ENCODE measurements around the gene MAPK11.

MAPK11 gene

GRCh38 chr22:50251477-50252081 is 18.6 kb downstream of the MAPK11 start:
- in situ Hi-C loops (cut with MboI; ENCODE audit: low sequenced_read_pairs): loop anchor here (10.0 kb wide), 1 partner anchor 243 kb away; no protein-coding TSS in a partner anchor

- in situ Hi-C loops (cut with MboI; ENCODE audit: low sequenced_read_pairs): loop anchor here (10.0 kb wide), 1 partner anchor 244 kb away; no protein-coding TSS in a partner anchor
Measured at GRCh38 chr22:50250555-50251476, 19.4 kb downstream of the MAPK11 start, which contains the start of gene HDAC10. HDAC10 (minus strand) TSS chr22:50251265; CDS start chr22:50251032, 233 bp downstream.

- in situ Hi-C loops (cut with MboI; ENCODE audit: low sequenced_read_pairs): loop anchor here (10.0 kb wide), 1 partner anchor 245 kb away; no protein-coding TSS in a partner anchor
Measured at GRCh38 chr22:50250249-50250554, 20.0 kb downstream of the MAPK11 start.

GRCh38 chr22:50249341-50250248 is 20.6 kb downstream of the MAPK11 start:
- in situ Hi-C loops (cut with MboI; ENCODE audit: low sequenced_read_pairs): loop anchor here (10.0 kb wide), 1 partner anchor 245 kb away; no protein-coding TSS in a partner anchor

- in situ Hi-C loops (cut with MboI; ENCODE audit: low sequenced_read_pairs): no loop called here
Measured at GRCh38 chr22:50248196-50249081, 21.7 kb downstream of the MAPK11 start.

GRCh38 chr22:50247748-50248147 is 22.4 kb downstream of the MAPK11 start:
- in situ Hi-C loops (cut with MboI; ENCODE audit: low sequenced_read_pairs): no loop called here

GRCh38 chr22:50246242-50247175 is 23.7 kb downstream of the MAPK11 start:
- in situ Hi-C loops (cut with MboI; ENCODE audit: low sequenced_read_pairs): no loop called here

- in situ Hi-C loops (cut with MboI; ENCODE audit: low sequenced_read_pairs): no loop called here
Measured at GRCh38 chr22:50245214-50246072, 24.7 kb downstream of the MAPK11 start.

GRCh38 chr22:50244420-50245213 is 25.6 kb downstream of the MAPK11 start, which contains the start of gene TUBGCP6:
TUBGCP6 (minus strand) TSS chr22:50245023; CDS start chr22:50244459, 564 bp downstream.
- in situ Hi-C loops (cut with MboI; ENCODE audit: low sequenced_read_pairs): no loop called here

- in situ Hi-C loops (cut with MboI; ENCODE audit: low sequenced_read_pairs): no loop called here
Measured at GRCh38 chr22:50243685-50244419, 26.3 kb downstream of the MAPK11 start.

GRCh38 chr22:50242406-50242949 is 27.7 kb downstream of the MAPK11 start:
- in situ Hi-C loops (cut with MboI; ENCODE audit: low sequenced_read_pairs): no loop called here

- in situ Hi-C loops (cut with MboI; ENCODE audit: low sequenced_read_pairs): no loop called here
Measured at GRCh38 chr22:50238755-50239154, 31.4 kb downstream of the MAPK11 start.

GRCh38 chr22:50236731-50237409 is 33.3 kb downstream of the MAPK11 start:
- in situ Hi-C loops (cut with MboI; ENCODE audit: low sequenced_read_pairs): no loop called here

GRCh38 chr22:50233223-50233622 is 37.0 kb downstream of the MAPK11 start:
- in situ Hi-C loops (cut with MboI; ENCODE audit: low sequenced_read_pairs): no loop called here

GRCh38 chr22:50232481-50233151 is 37.6 kb downstream of the MAPK11 start:
- in situ Hi-C loops (cut with MboI; ENCODE audit: low sequenced_read_pairs): no loop called here
